Gastroesophageal sphincter (tissue), 3 donors: ENCODE results near the gene ROR1.
A peak's percentile ranks its signal among the peaks of the same experiment; 100 is the strongest.

Experiments
- EP300 ChIP-seq: sonication (generic); formaldehyde crosslinking; IDR thresholded peaks from one replicate; pipeline ENCODE4 v1.6.1; 2017; ENCODE audit warnings: antibody characterized with exemption, mild to moderate bottlenecking
- POLR2A ChIP-seq, 2 donors: fragments of 450-650 bp; IDR thresholded peaks; one replicate each; pipeline ENCODE4 v1.6.1; 2017; ENCODE audit warnings: antibody characterized with exemption in 2 of 2, mild to moderate bottlenecking in 2 of 2, moderate library complexity in 1 of 2
- POLR2AphosphoS5 ChIP-seq: sonication (generic); formaldehyde crosslinking; IDR thresholded peaks from one replicate; pipeline ENCODE4 v1.6.1; 2017; ENCODE audit warnings: antibody characterized with exemption
- TF ChIP-seq, protein P1 (sequence below), 4 experiments: fragments of 200-600 bp in 2 of 4; fragments of 450-650 bp in 2 of 4; sonication (generic) in 1 of 4; IDR thresholded peaks; one replicate each; pipeline ENCODE4 v1.5.1; 2017 to 2019; ENCODE audit warnings: antibody characterized with exemption in 4 of 4, mild to moderate bottlenecking in 2 of 4, moderate library complexity in 2 of 4

DNA sequence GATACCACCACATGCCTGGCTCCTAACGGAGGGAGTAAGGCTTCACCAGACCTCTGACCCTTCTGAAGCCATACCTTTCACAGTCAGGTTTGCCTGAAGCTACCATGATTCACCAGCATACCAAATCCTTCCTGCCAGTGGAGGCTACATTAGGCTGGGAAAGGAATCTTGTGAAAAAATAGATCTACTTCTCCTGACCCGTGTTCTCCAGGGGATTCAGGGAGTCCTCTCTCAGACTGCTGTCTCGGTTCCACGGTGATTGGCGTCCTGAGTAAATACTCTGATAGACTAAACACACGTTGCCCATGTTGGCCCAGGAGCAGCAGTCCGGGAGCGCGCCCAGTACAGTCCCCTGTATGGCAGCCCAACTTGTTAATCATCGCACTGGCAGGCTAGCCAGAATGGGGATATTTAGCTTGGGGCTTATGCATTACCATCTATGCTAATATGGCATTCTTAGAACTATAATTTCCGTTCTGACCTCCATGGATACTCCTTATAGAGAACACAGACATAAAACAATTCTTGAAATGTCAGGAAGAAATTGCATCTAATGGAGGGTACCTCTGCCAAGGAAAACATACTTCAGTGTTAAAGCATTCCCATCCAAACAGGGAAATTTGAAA lies 173.2 kb downstream of the ROR1 start:
- TF ChIP-seq POLR2A (IDR thresholded peaks at IDR 0.05) (no peak), POLR2AphosphoS5 (peak; percentile 45), EP300 (no peak)
- TF ChIP-seq, protein P1, sequence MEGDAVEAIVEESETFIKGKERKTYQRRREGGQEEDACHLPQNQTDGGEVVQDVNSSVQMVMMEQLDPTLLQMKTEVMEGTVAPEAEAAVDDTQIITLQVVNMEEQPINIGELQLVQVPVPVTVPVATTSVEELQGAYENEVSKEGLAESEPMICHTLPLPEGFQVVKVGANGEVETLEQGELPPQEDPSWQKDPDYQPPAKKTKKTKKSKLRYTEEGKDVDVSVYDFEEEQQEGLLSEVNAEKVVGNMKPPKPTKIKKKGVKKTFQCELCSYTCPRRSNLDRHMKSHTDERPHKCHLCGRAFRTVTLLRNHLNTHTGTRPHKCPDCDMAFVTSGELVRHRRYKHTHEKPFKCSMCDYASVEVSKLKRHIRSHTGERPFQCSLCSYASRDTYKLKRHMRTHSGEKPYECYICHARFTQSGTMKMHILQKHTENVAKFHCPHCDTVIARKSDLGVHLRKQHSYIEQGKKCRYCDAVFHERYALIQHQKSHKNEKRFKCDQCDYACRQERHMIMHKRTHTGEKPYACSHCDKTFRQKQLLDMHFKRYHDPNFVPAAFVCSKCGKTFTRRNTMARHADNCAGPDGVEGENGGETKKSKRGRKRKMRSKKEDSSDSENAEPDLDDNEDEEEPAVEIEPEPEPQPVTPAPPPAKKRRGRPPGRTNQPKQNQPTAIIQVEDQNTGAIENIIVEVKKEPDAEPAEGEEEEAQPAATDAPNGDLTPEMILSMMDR (IDR thresholded peaks at IDR 0.05), result no peak
